ENCODE data around the gene CASP12. TPM values are rescaled to one million over a fixed set of nuclear protein-coding genes. Genes with fewer than 3 reads are reported as not detected.

The CASP12 gene
- polyA plus RNA-seq, 1 donor (not counting 4 experiments of a cell fraction or from before 2014, with no cell fraction given), result not detected

DNA sequence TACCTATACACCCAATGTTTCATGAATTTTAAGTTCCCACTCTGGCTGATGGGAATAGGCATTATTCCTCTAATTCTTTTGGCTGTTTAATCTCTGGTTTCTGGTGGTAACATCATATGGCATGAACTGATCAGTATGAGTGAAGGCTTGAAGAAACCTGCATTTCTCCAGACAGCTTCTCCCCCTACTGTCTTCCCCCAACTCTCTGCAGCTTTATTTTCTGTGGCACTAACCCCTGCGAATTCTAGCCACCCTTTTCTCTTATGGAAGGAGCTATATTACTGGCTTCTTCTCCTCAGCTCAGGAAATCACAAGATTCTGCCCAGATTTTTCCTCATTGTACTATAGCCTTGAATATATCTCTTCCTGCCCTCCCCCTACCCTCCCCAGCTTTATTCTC, 57.1 kb downstream of the CASP12 start:
- Histone ChIP-seq H3K27ac (ENCODE audit: control insufficient read depth, insufficient read depth, low read length) (no peak overlapping the region), H3K9me3 (ENCODE audit: control insufficient read depth, low read depth, low read length) (no peaks in the 10 kb centered on the region), H3K4me2 (ENCODE audit: control insufficient read depth, extremely low read depth, insufficient read depth, low read depth, low read length) (no peak overlapping the region), H3K27me3 (ENCODE audit: control insufficient read depth, extremely low read depth, insufficient read depth, low read length) (no peaks in the 10 kb centered on the region), H3K9me1 (ENCODE audit: control insufficient read depth, extremely low read depth, insufficient read depth, low read length) (no peaks in the 10 kb centered on the region), H2AFZ (ENCODE audit: control insufficient read depth, low read length) (no peak overlapping the region), H3K4me1 (ENCODE audit: control insufficient read depth, extremely low read depth, insufficient read depth, low read length) (no peaks in the 10 kb centered on the region), H3K4me3 (ENCODE audit: control insufficient read depth in 2 of 3, extremely low read depth in 1 of 3, insufficient read depth in 2 of 3, low read depth in 1 of 3, low read length in 3 of 3) (no peak overlapping the region), H4K20me1 (ENCODE audit: control insufficient read depth, extremely low read depth, insufficient read depth, low read length) (no peaks in the 10 kb centered on the region), H3K9ac (ENCODE audit: control insufficient read depth, extremely low read depth, insufficient read depth, low read length) (no peak overlapping the region), H3K36me3 (ENCODE audit: control insufficient read depth in 2 of 2, extremely low read depth in 1 of 2, insufficient read depth in 2 of 2, low read length in 2 of 2) (no peaks in the 10 kb centered on the region), H3K79me2 (ENCODE audit: control insufficient read depth, insufficient read depth, low read length) (no peaks in the 10 kb centered on the region)
- DNase-seq (ENCODE audit: low read depth, low spot score) (no peak), FAIRE-seq (no peak)
- dilution Hi-C loops (cut with MboI; ENCODE audit: extremely low pct_ligation_motif_present, low sequenced_read_pairs), result no loop called here
- TF ChIP-seq, protein P1, sequence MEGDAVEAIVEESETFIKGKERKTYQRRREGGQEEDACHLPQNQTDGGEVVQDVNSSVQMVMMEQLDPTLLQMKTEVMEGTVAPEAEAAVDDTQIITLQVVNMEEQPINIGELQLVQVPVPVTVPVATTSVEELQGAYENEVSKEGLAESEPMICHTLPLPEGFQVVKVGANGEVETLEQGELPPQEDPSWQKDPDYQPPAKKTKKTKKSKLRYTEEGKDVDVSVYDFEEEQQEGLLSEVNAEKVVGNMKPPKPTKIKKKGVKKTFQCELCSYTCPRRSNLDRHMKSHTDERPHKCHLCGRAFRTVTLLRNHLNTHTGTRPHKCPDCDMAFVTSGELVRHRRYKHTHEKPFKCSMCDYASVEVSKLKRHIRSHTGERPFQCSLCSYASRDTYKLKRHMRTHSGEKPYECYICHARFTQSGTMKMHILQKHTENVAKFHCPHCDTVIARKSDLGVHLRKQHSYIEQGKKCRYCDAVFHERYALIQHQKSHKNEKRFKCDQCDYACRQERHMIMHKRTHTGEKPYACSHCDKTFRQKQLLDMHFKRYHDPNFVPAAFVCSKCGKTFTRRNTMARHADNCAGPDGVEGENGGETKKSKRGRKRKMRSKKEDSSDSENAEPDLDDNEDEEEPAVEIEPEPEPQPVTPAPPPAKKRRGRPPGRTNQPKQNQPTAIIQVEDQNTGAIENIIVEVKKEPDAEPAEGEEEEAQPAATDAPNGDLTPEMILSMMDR (optimal IDR thresholded peaks at IDR 0.05 in 1 of 3, IDR thresholded peaks at IDR 0.05 in 1 of 3, conservative IDR thresholded peaks at IDR 0.05 in 1 of 3; ENCODE audit: extremely low read depth in 1 of 3, insufficient read depth in 2 of 3, low read length in 3 of 3), result no peak
- no peak for TF ChIP-seq EZH2 (IDR thresholded peaks at IDR 0.05; ENCODE audit: low read length)

DNA sequence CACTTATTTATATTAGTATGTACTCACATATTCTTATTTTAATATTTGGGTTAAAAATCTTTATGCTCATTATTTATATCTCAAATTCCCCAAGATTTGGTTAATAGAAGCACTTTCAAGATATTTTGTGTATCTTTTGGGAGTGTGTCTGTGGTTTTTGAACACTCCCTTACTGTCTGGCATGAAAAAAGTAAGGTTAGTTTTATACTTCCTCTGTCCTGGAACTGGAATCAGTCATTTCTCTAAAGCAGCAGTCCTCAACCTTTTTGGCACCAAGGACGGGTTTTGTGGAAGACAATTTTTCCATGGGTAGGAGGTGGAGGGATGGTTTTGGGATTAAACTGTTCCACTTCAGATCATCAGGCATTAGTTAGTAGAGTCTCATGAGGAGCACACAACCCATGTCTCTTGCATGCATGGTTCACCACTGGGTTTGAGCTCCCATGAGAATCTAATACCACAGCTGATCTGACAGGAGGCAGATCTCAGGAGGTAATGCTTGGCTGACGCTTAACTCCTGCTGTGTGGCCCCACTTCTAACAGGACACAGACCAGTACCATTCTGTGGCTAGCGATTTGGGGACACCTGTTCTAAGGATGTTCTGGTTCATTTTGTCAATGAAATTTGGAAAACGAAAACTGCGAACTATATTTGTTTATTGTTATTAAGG, 60.2 kb downstream of the CASP12 start:
- Histone ChIP-seq H2AFZ (ENCODE audit: control insufficient read depth, low read length) (no peak overlapping the region), H3K27ac (ENCODE audit: control insufficient read depth, insufficient read depth, low read length) (no peak overlapping the region), H3K4me1 (ENCODE audit: control insufficient read depth, extremely low read depth, insufficient read depth, low read length) (no peaks in the 10 kb centered on the region), H3K4me2 (ENCODE audit: control insufficient read depth, extremely low read depth, insufficient read depth, low read depth, low read length) (no peak overlapping the region), H3K9ac (ENCODE audit: control insufficient read depth, extremely low read depth, insufficient read depth, low read length) (no peak overlapping the region), H3K36me3 (ENCODE audit: control insufficient read depth in 2 of 2, extremely low read depth in 1 of 2, insufficient read depth in 2 of 2, low read length in 2 of 2) (no peaks in the 10 kb centered on the region), H3K9me3 (ENCODE audit: control insufficient read depth, low read depth, low read length) (no peaks in the 10 kb centered on the region), H3K4me3 (ENCODE audit: control insufficient read depth in 2 of 3, extremely low read depth in 1 of 3, insufficient read depth in 2 of 3, low read depth in 1 of 3, low read length in 3 of 3) (no peak overlapping the region), H3K79me2 (ENCODE audit: control insufficient read depth, insufficient read depth, low read length) (no peaks in the 10 kb centered on the region), H3K27me3 (ENCODE audit: control insufficient read depth, extremely low read depth, insufficient read depth, low read length) (no peaks in the 10 kb centered on the region), H3K9me1 (ENCODE audit: control insufficient read depth, extremely low read depth, insufficient read depth, low read length) (no peaks in the 10 kb centered on the region), H4K20me1 (ENCODE audit: control insufficient read depth, extremely low read depth, insufficient read depth, low read length) (no peaks in the 10 kb centered on the region)
- no peak for DNase-seq (ENCODE audit: low read depth, low spot score)
- no peak for TF ChIP-seq EZH2 (IDR thresholded peaks at IDR 0.05; ENCODE audit: low read length)
- TF ChIP-seq, protein P1 (optimal IDR thresholded peaks at IDR 0.05 in 1 of 3, IDR thresholded peaks at IDR 0.05 in 1 of 3, conservative IDR thresholded peaks at IDR 0.05 in 1 of 3; ENCODE audit: extremely low read depth in 1 of 3, insufficient read depth in 2 of 3, low read length in 3 of 3), result no peak
- no peak for FAIRE-seq
- dilution Hi-C loops (cut with MboI; ENCODE audit: extremely low pct_ligation_motif_present, low sequenced_read_pairs), result no loop called here

Measured in keratinocyte (primary cell).